Right cardiac atrium (tissue), 5 donors: ENCODE results near the gene MTIF2. TPM values are rescaled to one million over a fixed set of nuclear protein-coding genes. Genes with fewer than 3 reads are reported as not detected.
"Not testable (repeated sequence)": the region's sequence is repeated elsewhere in the genome, so short reads cannot be mapped to it uniquely, and the experiment has no call there.

Experiments used
- ATAC-seq, 2 donors: fragments of 200-7000 bp; cut with Tn5 transposase; one replicate each; pipeline versions ENCODE4 v1.8.0 to v1.9.1; 2020; ENCODE audit warnings: moderate library complexity in 2 of 2, mild to moderate bottlenecking in 1 of 2
- DNase-seq, 3 donors: peaks; one replicate each; pipeline ENCODE4 v3.0.0-alpha.2; 2020
- H3K27ac ChIP-seq: one replicate; pipeline ENCODE4 v1.5.1; 2013; ENCODE audit warnings: mild to moderate bottlenecking, low read length, control low read depth, moderate library complexity
- H3K27me3 ChIP-seq: one replicate; pipeline ENCODE4 v1.6.1; 2013; ENCODE audit not compliant: control insufficient read depth, insufficient read depth
- H3K4me1 ChIP-seq: one replicate; pipeline ENCODE4 v1.6.1; 2013; ENCODE audit warnings: low read length; ENCODE audit not compliant: control insufficient read depth, insufficient read depth
- H3K4me3 ChIP-seq: one replicate; pipeline ENCODE4 v1.5.1; 2013; ENCODE audit warnings: low read length, control low read depth
- H3K9me3 ChIP-seq: one replicate; pipeline ENCODE4 v1.6.1; 2013; ENCODE audit warnings: low read length; ENCODE audit not compliant: control insufficient read depth
- WGBS: extraction: QIAGEN DNeasy Blood & Tissue Kit; methylation state at CpG from one replicate; pipeline ENCODE4 v1.1.7; 2013; 5-methylcytosine and 5-hydroxymethylcytosine counted together
- intact Hi-C, 4 donors: fragments of 100-400 bp; cut with DNase I; formaldehyde crosslinking; loops; one replicate each; pipeline versions ENCODE4 v1.11.0 to v1.14.0; 2022 to 2023
- polyA plus RNA-seq: library from polyadenylated mRNA; stranded (reverse); fragments of 200-250 nt; gene quantifications from one replicate; pipeline ENCODE4 v1.2.3, GENCODE V29; 2013
- total RNA-seq, 4 donors: library from RNA; stranded (reverse); fragmentation: NEBNext Ultra II Directional; extraction: Animal tissue kit (Norgen Biotek cat#: 25700); gene quantifications; one replicate each; pipeline ENCODE4 v1.2.1, GENCODE V29; 2021
- donor health status: healthy with polysubstance abuse.
- donor health status: DM: no; HTN: yes; CAD: no.
- donor health status: DM: no; HTN: no; CAD: no.
- donor health status: DM: no; HTN: yes; CAD: no; lungs with severe emphysema.
- donor health status: DM: yes; HTN: yes; CAD: no.

The MTIF2 gene
- total and polyA plus RNA-seq, 5 donors = 28.2 to 39.6 (median 33.4) TPM

DNA sequence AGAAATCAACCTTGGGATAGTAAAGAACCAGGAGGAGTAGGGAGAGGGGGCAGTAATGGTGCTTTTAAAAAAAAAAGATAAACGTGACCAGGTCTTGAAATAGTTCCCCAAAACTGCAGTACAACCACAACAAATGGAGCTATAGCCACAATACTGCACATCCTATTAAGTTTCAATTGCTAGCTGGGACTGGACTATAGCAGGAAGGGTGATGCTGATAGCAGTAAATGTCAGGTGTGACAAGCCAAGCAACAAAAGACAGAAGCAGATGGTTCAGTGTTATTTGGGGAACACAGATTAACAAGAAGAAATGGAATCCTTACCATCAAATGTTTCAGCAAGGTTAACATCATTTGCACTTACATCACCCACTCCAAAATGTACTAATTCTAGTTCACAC, 26.4 kb downstream of the MTIF2 start:
- Histone ChIP-seq H3K27ac (no peak overlapping the region), H3K9me3 (no peaks in the 10 kb centered on the region), H3K27me3 (no peaks in the 10 kb centered on the region), H3K4me1 (no peaks in the 10 kb centered on the region), H3K4me3 (no peak overlapping the region)
- intact Hi-C loops = no loop called here
- ATAC-seq = no peak
- DNase-seq = no peak
- 59% methylated on average over 1 of the region's 1 CpG for WGBS

DNA sequence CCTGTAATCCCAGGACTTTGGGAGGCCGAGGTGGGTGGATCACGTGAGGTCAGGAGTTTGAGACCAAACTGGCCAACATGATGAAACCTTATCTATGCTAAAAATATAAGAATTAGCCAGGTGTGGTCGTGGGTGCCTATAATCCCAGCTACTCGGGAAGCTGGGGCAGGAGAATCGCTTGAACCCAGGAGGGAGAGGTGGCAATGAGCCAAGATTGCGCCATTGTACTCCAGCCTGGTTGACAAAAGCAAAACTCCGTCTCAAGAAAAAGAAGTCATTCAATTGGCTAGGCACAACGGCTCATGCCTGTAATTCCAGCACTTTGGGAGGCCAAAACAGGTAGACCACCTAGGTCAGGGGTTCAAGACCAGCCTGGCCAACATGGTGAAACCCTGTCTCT, 27.4 kb downstream of the MTIF2 start:
- H3K9me3 ChIP-seq, H3K27ac ChIP-seq, ATAC-seq, H3K4me1 ChIP-seq, H3K27me3 ChIP-seq, intact Hi-C loops, DNase-seq, H3K4me3 ChIP-seq: not testable (repeated sequence)
- 90% methylated on average over 8 of the region's 8 CpGs for WGBS

DNA sequence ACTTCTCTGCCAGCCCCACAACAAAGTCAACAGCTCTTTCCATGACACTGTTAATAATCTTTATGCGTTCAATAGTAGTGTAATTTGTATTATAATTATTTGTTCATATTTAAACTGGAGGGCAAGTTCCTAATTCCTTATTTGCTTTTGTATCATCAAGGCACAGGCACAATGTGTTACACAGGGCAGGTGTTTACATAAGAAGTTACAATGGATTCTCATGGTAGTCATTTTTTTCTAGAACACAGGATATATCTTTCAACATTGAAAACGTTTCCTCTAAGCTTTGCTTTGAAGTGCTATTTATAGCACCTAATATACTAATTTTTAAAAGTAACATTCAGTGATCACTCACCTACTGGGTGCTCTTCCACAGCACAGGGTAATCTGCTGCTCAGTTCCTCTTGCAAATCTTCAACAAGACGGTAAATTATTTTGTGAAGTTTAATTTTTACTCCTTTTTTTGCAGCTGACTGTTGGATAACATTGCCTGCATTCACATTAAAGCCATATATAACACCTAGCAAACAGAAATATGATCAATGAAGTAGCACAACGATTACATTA, 29.3 kb downstream of the MTIF2 start:
- 74% methylated on average over 4 of the region's 4 CpGs for WGBS
- H3K9me3 ChIP-seq = no peaks in the 10 kb centered on the region
- no peak overlapping the region for H3K4me3 ChIP-seq
- no peak for ATAC-seq
- intact Hi-C loops = no loop called here
- no peaks in the 10 kb centered on the region for H3K4me1 ChIP-seq
- no peaks in the 10 kb centered on the region for H3K27me3 ChIP-seq
- no peak overlapping the region for H3K27ac ChIP-seq
- DNase-seq = no peak

DNA sequence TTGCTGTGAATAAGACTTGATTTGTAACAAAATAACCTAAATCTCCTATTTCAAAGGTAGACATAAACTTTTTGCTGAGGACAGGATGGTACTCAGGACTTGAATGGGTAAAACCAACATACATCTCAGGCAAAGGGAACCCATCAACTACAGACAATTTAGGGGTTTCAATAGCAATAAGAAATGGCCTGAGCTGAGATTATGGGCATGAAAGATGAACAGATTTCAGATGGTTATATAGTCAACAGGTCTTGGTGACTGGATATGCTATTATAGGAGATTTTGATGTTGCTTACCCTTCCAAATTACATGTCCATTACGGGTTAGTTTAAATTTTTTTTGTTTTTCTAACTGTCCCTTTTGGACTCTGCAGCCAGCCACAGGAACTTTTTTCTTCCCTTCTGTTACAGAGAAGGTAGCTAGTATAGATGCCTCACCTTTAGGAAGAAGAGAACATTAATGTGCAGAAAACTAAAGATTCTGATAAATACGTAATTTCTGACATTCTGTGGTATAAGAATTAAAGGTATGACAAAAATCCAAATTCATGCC, 32.0 kb downstream of the MTIF2 start:
- H3K27me3 ChIP-seq = no peaks in the 10 kb centered on the region
- H3K9me3 ChIP-seq = no peaks in the 10 kb centered on the region
- no peak overlapping the region for H3K4me3 ChIP-seq
- WGBS = 82% methylated on average over 2 of the region's 2 CpGs
- H3K4me1 ChIP-seq = peaks cover 2% of the 10 kb centered on the region
- intact Hi-C loops = no loop called here
- no peak for ATAC-seq
- no peak for DNase-seq
- no peak overlapping the region for H3K27ac ChIP-seq

DNA sequence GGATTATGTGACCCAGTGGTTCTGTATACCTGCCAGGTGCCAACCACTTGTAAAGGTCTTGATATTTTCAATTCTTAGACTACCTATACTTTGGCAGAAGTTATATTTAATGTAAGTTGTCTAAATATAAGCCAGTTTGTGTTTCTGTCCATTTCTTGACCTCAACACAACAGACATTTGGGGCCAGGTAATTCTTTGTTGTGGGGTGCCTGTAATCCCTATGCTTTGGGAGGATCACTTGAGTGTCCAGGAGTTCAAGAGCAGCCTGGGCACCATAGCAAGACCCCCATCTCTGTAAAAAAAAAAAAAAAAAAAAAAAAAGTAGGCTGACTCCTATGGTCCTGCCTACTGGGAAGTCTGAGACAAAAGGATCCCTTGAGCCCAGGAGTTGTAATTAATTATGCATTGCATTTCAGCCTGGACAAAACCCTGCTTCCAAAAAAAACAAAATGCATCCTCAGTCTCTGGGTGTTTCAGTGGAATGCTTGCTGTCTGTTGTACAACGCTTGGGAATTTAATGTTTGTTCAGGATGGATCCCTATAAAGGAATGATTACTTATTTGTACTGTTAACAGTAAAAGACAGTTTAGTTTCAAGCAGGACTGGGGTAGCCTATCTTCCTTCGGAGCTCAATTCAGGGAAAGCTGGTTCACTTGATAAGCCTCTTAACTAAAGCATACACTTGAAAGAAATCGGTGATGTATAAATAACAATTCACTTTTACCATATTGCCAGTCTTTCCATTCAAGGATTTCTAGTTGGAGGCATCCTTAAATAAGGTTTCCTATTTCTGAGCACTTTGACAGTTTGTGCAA, 33.1 kb downstream of the MTIF2 start:
- no peaks in the 10 kb centered on the region for H3K9me3 ChIP-seq
- intact Hi-C loops = no loop called here
- H3K27me3 ChIP-seq = no peaks in the 10 kb centered on the region
- H3K4me1 ChIP-seq = peaks cover 2% of the 10 kb centered on the region
- no peak overlapping the region for H3K4me3 ChIP-seq
- no peak overlapping the region for H3K27ac ChIP-seq
- no peak for ATAC-seq
- no peak for DNase-seq
- 78% methylated on average over 3 of the region's 3 CpGs for WGBS

DNA sequence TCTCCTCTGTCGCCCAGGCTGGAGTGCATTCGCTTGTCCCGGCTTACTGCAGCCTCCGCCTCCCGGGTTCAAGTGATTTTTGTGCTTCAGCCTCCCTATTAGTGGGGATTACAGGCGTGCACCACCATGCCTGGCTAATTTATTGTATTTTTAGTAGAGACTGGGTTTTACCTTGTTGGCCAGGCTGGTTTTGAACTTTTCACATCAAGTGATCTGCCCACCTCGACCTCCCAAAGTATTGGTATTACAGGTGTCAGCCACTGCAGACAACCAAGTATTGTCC, 35.4 kb downstream of the MTIF2 start:
- Histone ChIP-seq H3K27ac (no peak overlapping the region), H3K27me3 (no peaks in the 10 kb centered on the region), H3K4me3 (peak overlapping the region; percentile 96), H3K9me3 (no peaks in the 10 kb centered on the region), H3K4me1 (peaks cover 5% of the 10 kb centered on the region)
- DNase-seq (no peak), ATAC-seq (no peak)
- WGBS = 78% methylated on average over 7 of the region's 7 CpGs
- intact Hi-C loops = loop anchor here in 1 of 4 donors (5.0 kb wide), 1 partner anchor 34 kb away; the partner anchor contains the start of gene MTIF2

DNA sequence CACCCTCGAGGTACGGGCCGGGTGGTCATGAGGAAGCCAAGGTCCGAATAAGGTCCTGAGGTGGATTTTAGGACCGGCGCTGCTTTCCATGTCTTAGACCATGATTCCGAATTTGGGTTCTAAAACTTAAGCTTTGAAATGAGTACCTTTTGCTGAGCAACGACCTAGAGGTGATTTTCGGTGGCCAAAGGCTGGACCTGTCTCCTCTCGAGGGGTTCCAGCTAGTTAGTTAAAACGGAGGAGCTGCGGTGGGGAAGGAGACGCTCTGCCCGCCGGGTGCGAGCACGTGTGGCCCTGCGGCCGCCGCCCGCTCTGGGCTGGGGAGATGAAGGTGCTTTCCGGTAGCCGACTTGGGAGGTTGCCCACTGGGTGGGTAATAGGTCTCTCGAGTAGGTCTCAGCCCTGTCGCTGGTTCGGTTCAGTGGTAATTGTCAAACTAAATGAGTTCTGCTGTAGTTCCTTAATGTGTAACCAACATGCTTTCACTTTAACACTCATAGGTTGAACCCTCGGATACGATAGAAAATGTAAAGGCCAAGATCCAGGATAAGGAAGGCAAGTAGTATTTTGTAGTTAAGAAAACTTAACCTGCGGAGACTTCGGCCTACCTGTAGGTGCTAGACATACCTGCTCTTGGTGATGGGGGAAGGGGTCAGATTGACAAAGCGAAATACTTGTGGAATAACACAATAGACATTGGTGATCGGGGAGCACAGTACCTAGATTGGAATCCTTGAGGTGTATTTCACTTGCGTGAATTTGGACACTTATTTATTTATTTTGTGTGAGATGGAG, 36.0 kb downstream of the MTIF2 start:
- intact Hi-C loops = loop anchor here in 1 of 4 donors (5.0 kb wide), 1 partner anchor 34 kb away; the partner anchor contains the start of gene MTIF2
- Histone ChIP-seq H3K4me1 (peaks cover 5% of the 10 kb centered on the region), H3K27ac (peak overlapping the region; percentile 76), H3K27me3 (no peaks in the 10 kb centered on the region), H3K4me3 (peak overlapping the region; percentile 96), H3K9me3 (no peaks in the 10 kb centered on the region)
- DNase-seq (peak; percentile 54 to 66 (median 61)), ATAC-seq (peak; percentile 4 to 36)
- WGBS = 7% methylated on average over 33 of the region's 33 CpGs

DNA sequence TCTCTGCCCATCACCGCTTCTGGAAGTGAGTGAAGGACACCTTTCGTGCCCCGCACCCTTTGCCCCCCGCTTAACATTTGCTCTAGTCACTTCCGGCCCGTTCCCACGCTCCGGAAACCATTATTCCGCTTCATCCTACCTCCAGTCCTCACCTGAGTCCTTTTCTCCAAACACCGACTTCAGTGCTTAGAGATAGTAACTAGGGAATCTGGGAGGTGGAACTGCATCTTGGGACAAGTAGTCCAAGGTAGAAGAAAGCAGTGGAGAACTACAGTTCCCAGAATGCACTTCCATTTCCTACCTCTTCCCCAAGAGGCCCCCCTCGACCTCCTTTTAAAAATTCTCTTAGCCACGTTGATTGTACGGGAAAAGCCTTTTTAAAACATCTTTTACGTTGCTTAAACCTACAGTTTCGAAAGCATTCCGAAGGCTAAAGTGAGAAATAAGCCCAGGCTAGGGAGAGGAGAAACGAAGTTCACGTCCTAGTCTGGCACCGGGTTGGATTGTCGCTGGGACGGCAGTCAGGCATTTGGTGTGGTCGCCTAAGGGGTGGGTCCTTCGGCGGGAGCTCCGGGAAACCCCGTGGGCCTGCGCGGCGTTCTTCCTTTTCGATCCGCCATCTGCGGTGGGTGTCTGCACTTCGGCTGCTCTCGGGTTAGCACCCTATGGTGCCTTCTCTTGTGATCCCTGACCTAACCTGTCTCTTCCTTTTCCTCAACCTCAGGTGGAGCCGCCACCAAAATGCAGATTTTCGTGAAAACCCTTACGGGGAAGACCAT, 36.8 kb downstream of the MTIF2 start, which contains the start of the genes CLHC1 and RPS27A:
Gene CLHC1, minus strand, starts transcription at position 210 of the 779 bp plus-strand sequence. CDS start 9,882 bp downstream, outside the sequence.
Gene RPS27A, plus strand, starts transcription at position 605 of the 779 bp plus-strand sequence. Its CDS starts 137 bp downstream, at position 742.
- Histone ChIP-seq H3K4me3 (peak within 1 kb of the TSS; percentile 96), H3K9me3 (no peaks in the 10 kb centered on the region), H3K4me1 (peaks cover 5% of the 10 kb centered on the region), H3K27me3 (no peaks in the 10 kb centered on the region), H3K27ac (peak within 1 kb of the TSS; percentile 76)
- ATAC-seq = peak; percentile 97
- intact Hi-C loops = loop anchor here in 1 of 4 donors (5.0 kb wide), 1 partner anchor 35 kb away; the partner anchor contains the start of gene MTIF2
- under 1% methylated on average over 37 of the region's 37 CpGs for WGBS
- DNase-seq = peak; percentile 90 to 97 (median 96)

DNA sequence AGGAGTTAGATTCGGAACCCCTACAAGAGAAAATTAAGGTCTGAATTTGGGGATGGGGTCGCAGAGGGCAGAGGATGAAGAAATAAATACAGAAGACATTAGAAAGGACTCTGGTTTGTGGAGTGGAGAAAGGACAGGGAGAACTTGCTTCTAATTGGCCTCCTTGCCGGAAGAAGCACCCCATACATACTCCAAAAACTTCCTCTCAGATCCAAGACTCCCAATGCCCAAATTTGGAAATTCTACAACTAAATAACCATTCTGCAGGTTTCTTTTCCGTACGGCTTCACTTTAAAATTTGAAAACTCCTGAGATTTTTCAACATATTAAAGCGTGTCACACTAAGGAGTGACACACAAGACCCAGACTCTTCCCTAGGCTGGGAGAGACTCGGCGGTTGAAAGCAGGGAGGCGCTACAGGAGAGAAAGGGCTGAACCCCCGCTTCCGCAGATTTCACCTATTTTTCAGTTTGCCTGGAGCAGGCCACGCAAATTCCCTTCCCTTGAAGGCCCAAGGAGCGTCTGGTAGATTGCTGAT, 37.4 kb downstream of the MTIF2 start:
- ATAC-seq = peak in 1 of 2 donors; percentile 17
- intact Hi-C loops = loop anchor here in 1 of 4 donors (5.0 kb wide), 1 partner anchor 36 kb away; the partner anchor contains the start of gene MTIF2
- peak overlapping the region; percentile 96 for H3K4me3 ChIP-seq
- no peak for DNase-seq
- peaks cover 5% of the 10 kb centered on the region for H3K4me1 ChIP-seq
- no peaks in the 10 kb centered on the region for H3K9me3 ChIP-seq
- H3K27me3 ChIP-seq = no peaks in the 10 kb centered on the region
- peak overlapping the region; percentile 76 for H3K27ac ChIP-seq
- WGBS = 6% methylated on average over 13 of the region's 13 CpGs

DNA sequence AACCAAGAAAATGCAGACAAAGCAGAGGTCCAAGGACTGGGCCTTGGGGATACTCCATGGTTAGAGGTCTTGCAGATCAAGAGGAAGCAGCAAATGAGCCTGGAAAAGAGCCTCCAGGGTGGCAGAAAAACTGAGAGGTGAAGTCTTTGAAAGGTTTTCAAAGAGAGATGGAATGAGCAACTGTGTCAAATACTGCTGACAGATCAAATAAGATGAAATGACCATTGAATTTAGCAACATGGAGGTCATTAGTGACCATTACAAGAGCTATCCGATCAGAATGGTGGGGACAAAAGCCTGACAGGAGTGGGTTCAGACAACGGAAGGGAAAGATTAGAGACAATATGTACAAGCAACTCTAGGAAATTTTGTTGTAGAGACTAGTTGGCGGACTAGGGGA, 38.5 kb downstream of the MTIF2 start:
- Histone ChIP-seq H3K27ac (no peak overlapping the region), H3K27me3 (no peaks in the 10 kb centered on the region), H3K4me1 (peaks cover 5% of the 10 kb centered on the region), H3K4me3 (no peak overlapping the region), H3K9me3 (no peaks in the 10 kb centered on the region)
- intact Hi-C loops = loop anchor here in 1 of 4 donors (5.0 kb wide), 1 partner anchor 37 kb away; the partner anchor contains the start of gene MTIF2
- ATAC-seq (no peak), DNase-seq (no peak)
- WGBS = 96% methylated on average over 3 of the region's 3 CpGs
